ACHN (cell line): Measurements from ENCODE around the gene ZFAND3.

Experiments used
- DNase-seq: peaks from one replicate; pipeline ENCODE4 v3.0.0-alpha.2; 2015
- in situ Hi-C: cut with HindIII; loops from 2 replicates; pipeline ENCODE4 v1.10.0; 2017; ENCODE audit warnings: low sequenced_read_pairs, low pct_ligation_motif_present, low pct_unique_long_range_greater_than_20kb

The ZFAND3 gene

GRCh38 chr6:38158762-38159350, 339.3 kb downstream of the ZFAND3 start:
- in situ Hi-C loops, result no loop called here
- DNase-seq, result no peak

DNA sequence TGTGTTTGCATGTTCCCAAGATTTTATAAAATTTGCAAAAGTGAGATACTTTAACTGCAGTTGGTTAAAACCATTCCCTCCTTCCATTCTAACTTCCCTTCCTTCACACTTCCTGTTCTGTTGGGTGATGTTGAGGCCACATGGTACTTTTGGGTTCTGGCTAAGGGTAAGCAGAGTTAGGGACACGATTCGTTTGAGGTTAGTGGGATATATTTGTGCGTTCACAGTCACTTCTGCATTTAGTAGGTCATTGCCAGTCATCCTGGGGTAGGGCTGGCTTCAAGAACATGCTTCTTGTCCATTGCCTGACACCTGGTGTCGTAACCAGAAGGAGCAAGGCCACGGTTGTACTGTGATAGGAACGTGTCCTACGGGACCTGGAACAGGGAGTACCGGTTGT, 340.1 kb downstream of the ZFAND3 start:
- no peak for DNase-seq
- in situ Hi-C loops, result no loop called here

GRCh38 chr6:38160831-38161230, 341.3 kb downstream of the ZFAND3 start:
- in situ Hi-C loops, result no loop called here
- no peak for DNase-seq

GRCh38 chr6:38161331-38161730, 341.8 kb downstream of the ZFAND3 start:
- in situ Hi-C loops, result no loop called here

DNA sequence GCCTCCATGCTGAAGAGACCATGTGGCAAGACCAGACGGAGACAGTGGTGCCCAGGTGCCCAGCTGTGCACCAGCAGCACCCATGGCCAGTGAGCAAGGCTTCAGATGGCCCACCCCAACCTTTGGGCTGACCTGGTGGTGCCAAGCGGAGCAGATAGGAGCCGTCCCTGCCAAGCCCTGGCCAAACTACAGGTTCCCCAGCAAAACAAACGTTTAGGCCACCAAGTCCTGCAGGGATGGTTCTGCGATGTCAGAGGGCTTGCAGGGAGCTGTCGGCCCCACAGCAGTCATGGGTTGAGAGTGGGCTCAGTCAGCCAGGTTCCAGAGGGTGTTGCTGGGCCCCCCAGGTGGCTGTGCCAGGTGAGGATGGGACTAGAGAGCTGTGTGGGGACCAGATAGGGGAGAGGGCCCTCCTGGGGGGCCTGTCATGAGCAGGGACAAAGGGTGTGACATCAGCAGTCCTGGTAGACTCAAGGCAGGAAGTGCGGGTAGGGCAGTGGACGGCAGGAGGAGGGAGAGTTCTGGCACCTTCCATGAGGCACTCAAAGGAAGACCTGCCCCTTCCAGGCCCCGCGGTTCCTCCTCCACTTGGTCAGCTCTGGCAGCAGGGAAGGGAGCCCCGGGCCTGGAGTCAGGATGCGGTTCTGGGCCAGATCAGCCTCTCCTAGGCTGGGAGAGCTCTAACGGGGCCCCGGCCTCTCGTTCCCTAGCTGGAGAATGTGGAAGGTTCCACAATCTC, 342.4 kb downstream of the ZFAND3 start:
- in situ Hi-C loops, result no loop called here
- DNase-seq, result no peak

More at GRCh38 chr6:38161331-38161730, 341.8 kb downstream of the ZFAND3 start:
- DNase-seq, result no peak

DNA sequence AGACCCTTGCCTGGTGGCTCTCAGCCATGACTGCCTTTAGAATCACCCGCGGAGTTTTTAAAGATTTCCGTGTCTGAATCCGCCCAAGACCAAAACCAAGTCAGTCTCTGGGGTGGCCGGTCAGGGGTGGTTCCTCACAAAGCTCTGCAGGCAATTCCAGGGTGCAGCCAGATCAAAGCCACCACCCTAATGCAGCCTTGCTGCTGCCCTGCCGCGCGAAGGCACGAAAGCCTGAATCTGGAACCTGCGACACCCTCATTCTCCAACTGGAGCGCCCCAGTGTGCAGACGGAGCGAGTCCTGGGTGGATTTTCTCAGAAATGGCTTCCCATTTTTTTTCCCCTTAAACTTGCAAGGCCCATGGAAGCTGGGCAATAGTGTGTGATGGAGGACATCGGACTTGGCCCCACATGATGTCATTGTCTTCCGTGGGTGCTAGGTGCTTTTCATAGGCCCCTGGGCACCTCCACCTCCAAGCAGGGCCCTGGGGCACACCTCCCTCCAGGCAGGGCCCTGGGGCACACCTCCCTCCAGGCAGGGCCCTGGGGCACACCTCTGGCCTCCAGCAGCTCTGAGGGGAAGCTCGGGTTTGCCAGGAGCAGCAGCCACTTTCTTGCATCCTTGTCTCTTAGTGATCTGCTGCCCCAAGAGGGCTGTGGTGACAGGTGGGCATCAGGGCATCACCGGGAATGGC, 343.1 kb downstream of the ZFAND3 start:
- no peak for DNase-seq
- in situ Hi-C loops, result no loop called here

DNA sequence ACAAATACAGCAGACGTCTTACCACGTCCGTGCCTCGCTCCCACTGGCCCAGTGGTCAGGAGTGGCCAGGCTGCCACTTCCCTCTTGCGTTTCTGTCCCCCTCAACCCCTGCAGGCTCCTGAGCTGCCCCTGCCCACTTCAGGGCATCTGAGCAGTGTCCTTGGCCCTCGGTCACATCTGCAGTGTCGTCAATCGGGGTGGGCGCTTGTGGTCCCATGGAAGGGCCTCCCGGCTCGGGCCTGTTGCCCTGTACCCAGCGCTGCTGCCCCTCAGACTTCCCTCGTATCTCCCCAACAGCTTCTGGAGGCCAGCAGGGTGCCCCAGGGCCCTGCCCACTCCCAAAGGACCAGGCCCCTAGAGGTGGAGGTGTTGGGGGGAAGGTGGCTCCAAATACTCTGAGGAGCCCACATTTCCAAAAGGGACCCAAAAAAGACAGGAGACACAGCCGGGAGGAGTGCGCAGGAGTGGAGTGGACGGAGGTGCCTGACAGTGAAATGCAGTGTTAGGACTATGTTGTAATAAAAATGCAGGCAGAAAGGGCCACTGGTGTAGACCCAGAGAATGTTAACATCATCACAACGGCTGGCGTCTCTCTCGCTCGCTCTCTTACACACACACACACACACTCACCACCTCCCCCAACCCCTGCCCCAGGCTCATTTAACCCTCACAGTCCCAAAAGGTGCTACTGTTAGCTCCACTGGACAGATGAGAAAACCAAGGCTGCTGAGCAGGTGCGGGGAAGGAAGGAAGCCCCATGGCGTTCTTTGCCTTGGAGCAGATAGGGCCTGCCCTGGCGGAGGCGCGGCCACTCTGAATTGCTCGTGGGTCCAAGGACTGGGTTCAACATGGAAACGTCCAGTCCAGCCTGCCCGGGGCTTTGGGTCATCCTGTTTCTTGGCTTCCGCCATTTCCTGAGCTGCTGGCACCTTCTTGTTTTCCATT, 343.9 kb downstream of the ZFAND3 start:
- in situ Hi-C loops, result no loop called here
- no peak for DNase-seq

DNA sequence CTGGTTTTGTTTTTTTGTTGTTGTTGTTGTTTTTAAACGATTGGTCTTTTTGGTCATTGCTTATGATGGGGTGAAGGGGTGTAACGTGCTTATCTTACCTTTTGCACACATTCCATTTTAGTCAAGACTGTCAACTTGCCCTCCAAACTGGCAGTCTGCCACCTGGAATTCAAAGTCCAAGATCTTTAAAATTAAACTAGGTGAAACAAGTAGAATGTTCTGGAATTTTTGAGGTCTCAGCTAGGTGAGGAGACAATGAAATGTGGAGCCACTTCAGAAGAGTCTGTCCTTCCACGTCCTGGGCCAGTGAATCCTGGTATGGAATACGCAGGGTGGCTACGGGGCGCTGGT, 344.6 kb downstream of the ZFAND3 start:
- in situ Hi-C loops, result no loop called here
- DNase-seq, result no peak

DNA sequence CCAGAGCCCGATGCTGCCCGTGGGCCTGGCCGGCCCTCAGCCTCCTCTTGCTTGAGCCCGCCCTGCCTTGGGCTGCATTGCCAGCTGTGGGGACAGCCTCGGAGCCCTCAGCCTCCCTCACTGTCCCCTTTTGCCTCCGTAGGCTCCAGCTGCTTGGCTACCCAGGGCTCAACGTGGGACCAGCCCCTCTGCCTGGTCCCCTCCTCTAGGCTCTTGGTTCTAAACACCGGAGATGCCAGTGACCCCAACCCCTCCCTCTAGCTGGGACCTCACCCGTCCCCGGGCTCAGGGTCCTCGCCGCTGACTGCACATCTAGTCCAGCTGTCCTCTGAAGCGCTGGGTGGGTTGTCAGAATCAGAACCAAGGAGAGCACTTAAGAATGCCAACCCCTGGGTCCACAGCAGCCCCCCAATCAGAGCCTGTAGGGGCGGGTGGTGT, 345.2 kb downstream of the ZFAND3 start:
- DNase-seq, result no peak
- in situ Hi-C loops, result no loop called here

DNA sequence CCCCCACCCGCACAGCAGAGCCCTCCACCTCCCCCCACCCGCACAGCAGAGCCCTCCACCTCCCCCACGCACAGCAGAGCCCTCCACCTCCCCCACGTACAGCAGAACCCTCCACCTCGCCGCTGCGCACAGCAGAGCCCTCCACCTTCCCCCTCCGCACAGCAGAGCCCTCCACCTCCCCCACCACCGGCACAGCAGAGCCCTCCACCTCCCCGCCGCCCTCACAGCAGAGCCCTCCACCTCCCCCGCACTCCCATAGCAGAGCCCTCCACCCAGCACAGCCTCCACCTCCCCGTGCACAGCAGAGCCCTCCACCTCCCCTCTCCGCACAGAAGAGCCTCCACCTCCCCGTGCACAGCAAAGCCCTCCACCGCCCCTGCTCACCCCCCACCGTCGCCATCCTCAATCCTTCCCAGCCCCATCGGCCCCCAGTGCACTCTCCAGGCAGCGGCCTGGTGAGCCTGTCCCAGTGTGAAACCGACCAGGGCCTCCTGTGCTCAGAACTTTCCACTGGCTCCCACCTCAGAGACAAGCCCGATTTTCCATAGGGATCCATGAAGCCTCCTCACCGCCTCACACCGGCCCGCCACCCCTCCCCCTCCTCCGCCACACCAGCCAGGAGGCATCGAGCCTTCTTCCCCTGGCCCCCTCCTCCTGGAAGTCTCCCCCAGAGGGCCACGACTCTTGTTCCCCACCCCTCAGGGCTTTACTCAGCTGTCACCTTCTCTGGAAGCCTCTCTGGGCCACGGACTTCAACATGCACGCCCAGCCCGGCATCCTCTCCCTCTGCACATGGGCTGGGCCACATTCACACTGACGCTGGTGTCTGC, 347.1 kb downstream of the ZFAND3 start:
- no peak for DNase-seq
- in situ Hi-C loops, result no loop called here

GRCh38 chr6:38167598-38167997, 348.1 kb downstream of the ZFAND3 start:
- no peak for DNase-seq
- in situ Hi-C loops, result no loop called here

DNA sequence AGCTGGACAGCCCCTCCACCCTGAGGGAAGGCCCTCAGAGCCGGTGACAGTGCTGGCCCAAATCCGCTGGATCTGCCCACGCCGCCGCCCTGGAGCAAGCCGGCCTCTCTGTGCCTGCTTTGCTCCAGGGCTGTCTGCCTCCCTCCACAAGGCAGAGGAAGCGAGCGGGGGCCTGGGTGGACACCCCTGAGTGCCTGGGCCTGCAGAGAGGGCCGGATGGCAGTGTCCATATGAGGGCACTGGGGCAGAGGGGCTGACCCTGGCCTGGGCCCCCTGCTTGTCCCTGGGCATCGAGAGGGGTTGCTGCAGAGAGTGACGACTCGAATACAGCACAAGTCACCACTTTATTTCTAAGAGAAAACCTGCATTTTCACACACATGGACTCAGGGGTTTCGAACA, 348.6 kb downstream of the ZFAND3 start:
- DNase-seq, result no peak
- in situ Hi-C loops, result no loop called here

DNA sequence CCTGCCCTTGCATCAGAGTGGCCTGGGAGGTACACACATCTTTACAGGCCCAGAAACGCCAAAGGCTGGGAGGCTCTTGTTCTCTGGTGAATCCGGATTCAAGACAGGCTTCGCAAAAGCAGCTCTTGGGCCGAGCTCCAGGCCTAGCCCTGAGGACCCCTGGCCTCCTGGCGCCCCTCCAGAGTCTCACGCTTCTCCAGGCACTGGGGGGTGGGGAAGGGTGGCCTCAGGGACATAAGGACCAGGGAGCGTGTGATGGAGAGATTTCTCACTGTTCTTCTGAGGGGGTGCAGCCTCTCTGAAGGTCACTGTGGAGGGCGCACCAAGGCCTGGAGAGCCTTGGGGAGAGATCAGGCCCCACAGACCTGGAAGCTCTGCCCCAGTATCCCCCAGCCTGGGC, 349.2 kb downstream of the ZFAND3 start:
- DNase-seq, result no peak
- in situ Hi-C loops, result no loop called here

- DNase-seq, result no peak
- in situ Hi-C loops, result no loop called here
Measured at GRCh38 chr6:38169221-38169976, 349.9 kb downstream of the ZFAND3 start.

- in situ Hi-C loops, result no loop called here
- no peak for DNase-seq
Measured at GRCh38 chr6:38169977-38170526, 350.5 kb downstream of the ZFAND3 start.

DNA sequence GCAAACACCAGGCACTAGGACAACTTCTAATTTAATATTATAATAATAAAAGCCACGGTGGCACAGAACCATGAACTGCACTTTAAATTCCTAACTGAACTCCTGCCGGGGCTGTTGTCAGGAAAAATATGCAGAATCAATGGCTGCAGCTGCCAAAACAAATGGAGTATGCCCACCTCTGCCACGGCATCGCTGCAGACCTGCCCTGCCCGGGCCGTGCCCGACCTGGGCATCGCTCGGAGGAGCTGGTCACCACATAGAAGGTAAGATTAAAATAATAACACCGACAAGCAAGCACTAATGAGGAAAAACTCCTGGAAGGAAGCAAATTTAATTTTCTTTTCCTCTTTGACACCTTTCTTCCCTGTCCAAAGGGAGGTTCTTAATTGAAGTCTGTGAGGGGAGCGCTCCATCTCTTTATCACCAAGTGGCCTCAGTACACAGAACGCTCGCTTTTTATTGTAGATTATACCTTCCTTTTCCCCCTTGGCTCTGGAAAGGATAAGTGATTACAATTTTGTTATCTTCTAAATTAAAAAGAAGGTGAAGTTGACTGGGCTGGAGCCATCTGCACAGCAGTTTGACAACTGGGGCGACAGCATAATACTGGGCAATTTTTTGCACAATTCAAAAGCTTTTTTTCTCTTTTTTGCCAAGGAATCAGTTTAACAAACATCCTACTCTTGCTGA, 351.3 kb downstream of the ZFAND3 start:
- in situ Hi-C loops, result no loop called here
- DNase-seq, result no peak
